Measurements from ENCODE around the gene MARCO.

DNA sequence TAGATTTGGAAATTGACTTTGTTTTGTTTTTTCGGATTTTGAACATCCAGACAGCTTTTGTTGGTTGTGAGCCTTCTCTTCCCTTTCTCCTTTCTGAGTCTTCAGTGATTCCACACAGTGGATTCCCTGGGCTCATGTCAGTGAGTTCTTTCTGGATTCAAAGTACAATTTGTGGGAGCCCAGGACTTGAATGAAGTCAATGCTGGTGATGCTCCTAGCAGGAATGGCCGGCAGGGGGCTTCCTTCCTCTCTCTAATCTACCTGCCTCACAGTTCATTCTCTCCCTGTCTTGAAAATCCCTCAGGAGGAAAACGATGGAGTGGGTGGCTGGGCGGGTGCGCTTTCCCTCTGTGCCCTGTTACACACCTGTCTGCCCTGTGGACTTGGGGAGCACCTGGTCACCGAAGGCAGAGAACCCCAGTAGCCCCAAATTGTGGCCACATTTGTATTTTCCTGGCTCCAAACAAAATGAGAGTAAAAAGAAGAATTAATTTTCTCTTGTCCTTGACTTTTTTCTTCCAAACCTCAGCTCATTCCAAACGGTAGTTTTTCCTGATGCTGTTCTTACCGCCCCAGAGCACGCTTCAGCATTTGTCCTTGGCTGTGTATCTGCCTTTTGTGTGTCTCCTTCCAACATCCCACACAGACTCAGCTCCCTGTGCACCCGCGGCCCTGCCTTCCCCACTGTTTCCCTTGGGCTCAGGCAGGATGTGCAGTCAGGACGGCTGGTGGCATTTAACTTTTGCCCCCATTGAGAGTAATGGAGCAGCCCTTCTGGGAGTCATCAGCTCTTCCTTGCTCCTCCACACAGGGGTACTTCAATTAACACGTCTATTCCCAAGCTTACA, 86.6 kb downstream of the MARCO start:
- TF ChIP-seq, protein P1, sequence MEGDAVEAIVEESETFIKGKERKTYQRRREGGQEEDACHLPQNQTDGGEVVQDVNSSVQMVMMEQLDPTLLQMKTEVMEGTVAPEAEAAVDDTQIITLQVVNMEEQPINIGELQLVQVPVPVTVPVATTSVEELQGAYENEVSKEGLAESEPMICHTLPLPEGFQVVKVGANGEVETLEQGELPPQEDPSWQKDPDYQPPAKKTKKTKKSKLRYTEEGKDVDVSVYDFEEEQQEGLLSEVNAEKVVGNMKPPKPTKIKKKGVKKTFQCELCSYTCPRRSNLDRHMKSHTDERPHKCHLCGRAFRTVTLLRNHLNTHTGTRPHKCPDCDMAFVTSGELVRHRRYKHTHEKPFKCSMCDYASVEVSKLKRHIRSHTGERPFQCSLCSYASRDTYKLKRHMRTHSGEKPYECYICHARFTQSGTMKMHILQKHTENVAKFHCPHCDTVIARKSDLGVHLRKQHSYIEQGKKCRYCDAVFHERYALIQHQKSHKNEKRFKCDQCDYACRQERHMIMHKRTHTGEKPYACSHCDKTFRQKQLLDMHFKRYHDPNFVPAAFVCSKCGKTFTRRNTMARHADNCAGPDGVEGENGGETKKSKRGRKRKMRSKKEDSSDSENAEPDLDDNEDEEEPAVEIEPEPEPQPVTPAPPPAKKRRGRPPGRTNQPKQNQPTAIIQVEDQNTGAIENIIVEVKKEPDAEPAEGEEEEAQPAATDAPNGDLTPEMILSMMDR (IDR thresholded peaks at IDR 0.05), result peak; percentile 30 to 36 (median 34)
- TF ChIP-seq POLR2A (IDR thresholded peaks at IDR 0.05), result no peak

Data from right lobe of liver (tissue), 4 donors.